HG02763 (cell line): ENCODE data around the gene BCR.

Experiments
- ATAC-seq: cut with Tn5 transposase; IDR thresholded peaks from one replicate; pipeline ENCODE4 v1.9.1; 2021; ENCODE audit warnings: mild to moderate bottlenecking, moderate library complexity; ENCODE audit not compliant: unreplicated experiment

Gene BCR

DNA sequence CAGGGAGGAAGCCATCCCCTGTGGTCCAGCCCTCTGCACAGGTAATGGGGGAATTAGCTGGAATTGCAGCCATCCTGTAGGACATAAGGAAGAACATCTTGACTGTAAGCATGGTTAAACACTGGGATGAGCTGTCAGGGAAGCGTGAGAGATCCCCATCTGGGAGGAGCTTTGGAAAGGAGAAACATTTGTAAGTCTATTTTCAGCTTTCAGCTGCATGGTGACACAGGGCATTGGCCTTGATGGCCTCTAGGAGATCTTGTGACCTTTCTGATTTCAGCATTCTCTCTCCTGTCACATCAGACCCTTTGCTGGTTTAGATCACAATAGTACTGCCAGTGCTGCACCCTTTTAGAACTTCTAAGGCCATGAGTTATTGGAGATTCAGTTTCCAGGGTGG is 47.1 kb downstream of the BCR start:
- ATAC-seq: no peak

DNA sequence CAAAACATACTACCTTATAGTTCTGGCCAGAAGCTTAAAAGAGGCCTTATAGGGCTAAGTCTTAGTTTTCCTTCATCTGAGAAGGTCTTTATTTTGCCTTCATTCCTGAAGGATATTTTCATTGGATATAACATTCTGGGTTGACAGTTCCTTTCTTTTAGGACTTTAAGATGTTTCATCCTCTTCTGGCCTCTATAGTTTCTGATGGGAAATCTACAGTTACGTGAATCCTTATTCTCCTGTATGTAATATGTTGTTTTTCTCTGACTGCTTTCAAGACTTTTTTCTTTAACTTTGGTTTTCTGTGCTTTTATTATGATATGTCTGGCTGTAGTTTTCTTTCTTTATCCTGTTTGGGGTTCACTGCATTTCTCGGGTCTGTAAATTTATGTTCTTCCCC is 48.2 kb downstream of the BCR start:
- no peak for ATAC-seq

GRCh38 chr22:23229646-23230045 is 49.3 kb downstream of the BCR start:
- ATAC-seq: no peak

DNA sequence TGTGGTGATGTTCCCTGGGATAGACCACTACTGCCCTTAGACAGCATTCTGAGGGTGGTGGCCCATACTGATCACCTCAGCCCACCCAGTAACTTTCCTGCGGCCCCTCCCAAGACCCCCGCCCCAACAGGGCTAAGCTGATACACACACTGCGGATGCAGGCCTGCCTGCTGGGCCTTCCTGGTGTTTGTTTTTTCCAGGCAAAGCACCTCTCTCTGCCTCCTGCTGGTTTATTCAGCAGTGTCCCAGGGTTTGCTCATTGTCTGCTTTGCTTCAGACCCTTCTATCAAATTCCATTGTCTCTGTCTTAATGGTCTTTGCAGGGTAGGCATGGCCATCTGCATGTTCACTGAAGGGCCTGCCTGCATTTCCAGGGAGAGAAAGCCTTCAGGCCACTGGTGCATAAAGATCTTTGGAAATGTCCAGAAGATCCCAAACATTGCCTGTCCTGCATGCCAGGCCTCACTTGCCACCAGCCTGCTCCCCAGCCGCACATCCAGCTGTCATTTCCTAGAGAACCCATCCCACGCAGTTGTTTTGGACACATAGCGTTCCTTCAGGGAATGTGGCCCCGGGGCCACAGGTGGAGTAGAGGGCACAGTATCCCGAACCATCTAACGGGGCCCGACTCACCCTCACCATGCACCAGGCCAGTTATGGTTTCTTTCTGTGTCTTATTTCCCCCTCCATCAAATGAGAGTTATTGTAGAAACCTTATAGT is 50.2 kb downstream of the BCR start:
- no peak for ATAC-seq

- no peak for ATAC-seq
These were observed 51.3 kb downstream of the BCR start for GRCh38 chr22:23231471-23232093.

DNA sequence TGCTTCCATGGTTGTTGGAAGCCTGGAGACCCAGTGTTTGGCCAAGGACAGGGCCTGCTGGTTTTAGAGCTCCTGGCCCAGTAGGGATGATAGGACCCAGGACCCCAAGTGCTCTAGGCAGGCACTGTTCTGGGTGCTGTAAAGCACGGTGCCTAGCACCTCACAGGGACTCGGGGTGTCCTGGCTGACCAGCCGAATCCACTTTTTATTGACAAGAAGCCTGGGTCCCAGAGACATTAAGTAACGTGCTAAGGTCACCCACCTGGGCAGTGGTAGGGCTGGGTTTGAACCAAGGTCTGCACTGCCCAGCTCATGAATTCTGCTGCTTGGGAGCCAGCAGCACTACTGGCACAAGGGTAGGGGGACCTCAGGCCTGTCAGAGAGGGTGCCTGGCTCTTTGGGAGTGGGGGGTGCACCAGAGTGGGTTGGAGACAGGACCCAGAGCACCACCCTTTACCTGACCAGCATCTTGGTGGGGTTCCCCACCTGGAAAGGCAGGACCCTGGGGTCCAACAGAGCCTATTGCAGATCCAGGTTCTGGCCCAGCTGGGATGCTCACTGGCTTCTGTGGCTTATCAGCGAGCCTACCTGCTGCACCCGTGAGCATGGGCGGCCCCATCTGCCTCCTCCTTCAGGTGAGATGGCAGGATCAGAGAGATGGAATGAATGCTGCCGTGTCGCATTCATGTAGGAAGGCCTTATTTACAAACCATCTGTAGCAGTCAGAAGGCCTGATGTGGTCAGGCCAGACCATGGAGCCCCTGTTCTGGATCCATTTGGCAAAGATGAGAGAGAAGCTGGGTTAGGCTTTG is 52.0 kb downstream of the BCR start:
- no peak for ATAC-seq

GRCh38 chr22:23233084-23233531 is 52.8 kb downstream of the BCR start:
- ATAC-seq: no peak

GRCh38 chr22:23233752-23234408 is 53.6 kb downstream of the BCR start:
- ATAC-seq: no peak

GRCh38 chr22:23234409-23235161 is 54.3 kb downstream of the BCR start:
- ATAC-seq: no peak

- no peak for ATAC-seq
These were observed 55.1 kb downstream of the BCR start for GRCh38 chr22:23235425-23235824.

GRCh38 chr22:23236026-23236425 is 55.7 kb downstream of the BCR start:
- ATAC-seq: no peak

- no peak for ATAC-seq
These were observed 56.3 kb downstream of the BCR start for GRCh38 chr22:23236440-23237184.

DNA sequence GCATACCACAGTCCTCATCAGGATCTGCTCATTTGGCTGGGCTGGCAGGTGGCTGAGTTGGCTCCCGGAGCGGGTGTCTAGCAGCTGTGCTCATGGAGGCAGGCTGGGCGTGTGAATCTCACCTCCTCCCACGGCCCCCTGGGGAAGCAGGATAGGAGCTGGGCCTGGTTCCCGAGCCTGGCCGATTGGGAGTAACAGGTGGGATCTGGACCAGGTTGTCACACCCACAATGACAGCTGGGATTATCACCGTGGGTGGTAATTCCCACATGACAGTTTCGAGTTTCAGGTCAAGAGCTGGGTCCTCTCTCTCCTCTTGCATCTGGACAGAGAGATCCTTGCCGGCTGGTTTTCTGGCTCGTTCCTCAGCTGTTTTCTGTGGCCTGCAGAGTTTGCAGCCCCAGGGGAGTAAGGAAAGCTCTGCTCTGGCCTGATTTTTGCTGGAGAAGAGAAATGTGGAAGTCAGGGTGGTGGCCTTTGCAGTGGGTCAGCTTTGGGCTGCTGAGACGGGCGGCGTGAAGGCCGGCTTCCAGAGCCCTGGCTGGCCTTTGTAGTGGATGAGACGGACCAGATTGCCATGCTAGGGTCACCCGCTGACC is 57.0 kb downstream of the BCR start:
- no peak for ATAC-seq

- ATAC-seq: no peak
These were observed 57.5 kb downstream of the BCR start for GRCh38 chr22:23237841-23238240.

GRCh38 chr22:23238707-23239106 is 58.4 kb downstream of the BCR start:
- ATAC-seq: no peak

DNA sequence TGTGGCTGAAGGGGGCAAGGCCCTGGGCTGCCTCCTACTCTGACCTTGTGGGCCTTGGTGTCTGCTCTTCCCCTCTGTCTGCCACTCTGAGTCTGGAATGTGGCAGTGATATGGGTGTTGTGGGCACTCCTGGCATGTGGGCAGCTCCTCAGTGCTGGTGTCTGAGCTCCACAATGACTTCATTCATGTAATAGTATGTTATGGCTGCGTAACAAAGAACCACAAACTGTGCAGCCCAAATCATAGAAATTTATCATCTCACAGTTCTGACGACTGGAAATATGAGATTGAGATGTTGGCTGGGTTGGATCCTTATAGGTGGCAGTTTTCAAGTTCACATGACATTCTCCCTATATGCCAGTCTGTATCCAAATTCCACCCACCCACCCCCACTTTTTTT is 59.1 kb downstream of the BCR start:
- ATAC-seq: no peak

DNA sequence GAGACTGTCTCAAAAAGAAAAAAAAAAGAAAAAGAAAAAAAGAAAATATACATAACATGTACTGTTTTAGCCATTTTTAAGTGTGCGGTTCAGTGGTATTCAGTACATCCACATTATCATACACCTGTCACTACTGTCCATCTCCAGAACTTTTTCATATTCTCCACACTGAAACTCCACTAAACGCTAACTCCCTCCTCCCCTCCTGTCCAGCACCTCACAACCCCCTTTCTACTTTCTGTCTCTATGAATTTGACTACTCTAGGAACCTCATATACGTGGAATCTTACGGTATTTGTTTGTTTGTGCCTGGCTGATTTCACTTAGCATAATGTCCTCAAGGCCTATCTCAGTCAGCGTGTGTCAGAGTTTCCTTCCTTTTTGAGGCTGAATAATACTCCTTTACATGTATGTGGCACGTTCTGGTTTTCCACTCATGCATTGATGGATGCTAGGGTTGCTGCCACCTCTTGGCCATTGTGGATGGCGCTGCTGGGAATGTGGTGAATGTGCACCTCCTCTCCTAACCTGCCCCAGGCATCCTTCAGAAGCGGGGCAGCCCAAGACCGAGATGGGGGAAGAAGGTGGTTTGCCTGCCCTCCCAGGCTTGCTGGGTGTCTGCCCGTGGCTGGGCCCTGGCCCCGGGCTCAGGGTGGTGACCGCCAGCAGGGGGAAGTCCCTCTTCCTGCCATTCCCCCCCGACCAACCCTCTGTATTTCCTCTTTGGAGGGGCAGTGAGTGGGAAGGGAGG is 60.5 kb downstream of the BCR start:
- no peak for ATAC-seq

- no peak for ATAC-seq
These were observed 61.5 kb downstream of the BCR start for GRCh38 chr22:23241562-23242472.
